ENCODE results near the gene NOTCH1. TPM values are rescaled to one million over a fixed set of nuclear protein-coding genes. Genes with fewer than 3 reads are reported as not detected.

The NOTCH1 gene
- polyA plus RNA-seq, 1 donor from 2014 or later, result 0.15 TPM

- no peak overlapping the region for H3K4me3 ChIP-seq (ENCODE audit: low read length)
- H3K79me2 ChIP-seq (replicated peaks; ENCODE audit: insufficient read depth, low read length), result no peaks in the 10 kb centered on the region
- no peak overlapping the region for H3K27ac ChIP-seq (ENCODE audit: low read length)
- H2AFZ ChIP-seq (ENCODE audit: low read depth, low read length), result no peak overlapping the region
- H3K4me2 ChIP-seq (ENCODE audit: low read length), result no peak overlapping the region
- H3F3A ChIP-seq (ENCODE audit: insufficient read depth, low read length, poor library complexity, severe bottlenecking), result no peaks in the 10 kb centered on the region
- TF ChIP-seq MXI1 (conservative IDR thresholded peaks at IDR 0.05; ENCODE audit: poor library complexity, severe bottlenecking) (no peak), EP300 (conservative IDR thresholded peaks at IDR 0.05; ENCODE audit: poor library complexity, severe bottlenecking) (no peak), SMC3 (conservative IDR thresholded peaks at IDR 0.05; ENCODE audit: poor library complexity) (no peak), TAF1 (IDR thresholded peaks at IDR 0.05; ENCODE audit: low read depth) (no peak), RAD21 (conservative IDR thresholded peaks at IDR 0.05) (no peak), POLR2AphosphoS5 (IDR thresholded peaks at IDR 0.05) (no peak), EZH2 (IDR thresholded peaks at IDR 0.05; ENCODE audit: borderline replicate concordance, insufficient read depth, low read length, poor library complexity, severe bottlenecking) (no peak), CTCF (IDR thresholded peaks at IDR 0.05; ENCODE audit: poor library complexity, severe bottlenecking) (no peak)
- H4K20me1 ChIP-seq (ENCODE audit: insufficient read depth), result no peaks in the 10 kb centered on the region
- peaks cover 11% of the 10 kb centered on the region for H3K27me3 ChIP-seq (ENCODE audit: insufficient read depth, low read depth, low read length)
- H3K9me2 ChIP-seq (ENCODE audit: insufficient read depth, low read length), result no peaks in the 10 kb centered on the region
- no peaks in the 10 kb centered on the region for H3K9me3 ChIP-seq (ENCODE audit: low read length)
- no peaks in the 10 kb centered on the region for H3K36me3 ChIP-seq (ENCODE audit: insufficient read depth, low read length)
- no peak overlapping the region for H3K9ac ChIP-seq (ENCODE audit: low read length)
These were observed 4.8 kb upstream of the NOTCH1 start for GRCh38 chr9:136550439-136551289.

- Histone ChIP-seq H3K4me3 (ENCODE audit: low read length) (no peak overlapping the region), H3K9me2 (ENCODE audit: insufficient read depth, low read length) (no peaks in the 10 kb centered on the region), H3K4me2 (ENCODE audit: low read length) (no peak overlapping the region), H3K27me3 (ENCODE audit: insufficient read depth, low read depth, low read length) (peaks cover 23% of the 10 kb centered on the region), H3K9me3 (ENCODE audit: low read length) (no peaks in the 10 kb centered on the region), H3K9ac (ENCODE audit: low read length) (no peak overlapping the region), H3K36me3 (ENCODE audit: insufficient read depth, low read length) (no peaks in the 10 kb centered on the region), H4K20me1 (ENCODE audit: insufficient read depth) (no peaks in the 10 kb centered on the region), H3K27ac (ENCODE audit: low read length) (no peak overlapping the region), H2AFZ (ENCODE audit: low read depth, low read length) (no peak overlapping the region), H3F3A (ENCODE audit: insufficient read depth, low read length, poor library complexity, severe bottlenecking) (no peaks in the 10 kb centered on the region), H3K79me2 (replicated peaks; ENCODE audit: insufficient read depth, low read length) (peaks cover 9% of the 10 kb centered on the region)
- TF ChIP-seq TAF1 (IDR thresholded peaks at IDR 0.05; ENCODE audit: low read depth), result no peak
These were observed 3.4 kb upstream of the NOTCH1 start for GRCh38 chr9:136549010-136549980.

DNA sequence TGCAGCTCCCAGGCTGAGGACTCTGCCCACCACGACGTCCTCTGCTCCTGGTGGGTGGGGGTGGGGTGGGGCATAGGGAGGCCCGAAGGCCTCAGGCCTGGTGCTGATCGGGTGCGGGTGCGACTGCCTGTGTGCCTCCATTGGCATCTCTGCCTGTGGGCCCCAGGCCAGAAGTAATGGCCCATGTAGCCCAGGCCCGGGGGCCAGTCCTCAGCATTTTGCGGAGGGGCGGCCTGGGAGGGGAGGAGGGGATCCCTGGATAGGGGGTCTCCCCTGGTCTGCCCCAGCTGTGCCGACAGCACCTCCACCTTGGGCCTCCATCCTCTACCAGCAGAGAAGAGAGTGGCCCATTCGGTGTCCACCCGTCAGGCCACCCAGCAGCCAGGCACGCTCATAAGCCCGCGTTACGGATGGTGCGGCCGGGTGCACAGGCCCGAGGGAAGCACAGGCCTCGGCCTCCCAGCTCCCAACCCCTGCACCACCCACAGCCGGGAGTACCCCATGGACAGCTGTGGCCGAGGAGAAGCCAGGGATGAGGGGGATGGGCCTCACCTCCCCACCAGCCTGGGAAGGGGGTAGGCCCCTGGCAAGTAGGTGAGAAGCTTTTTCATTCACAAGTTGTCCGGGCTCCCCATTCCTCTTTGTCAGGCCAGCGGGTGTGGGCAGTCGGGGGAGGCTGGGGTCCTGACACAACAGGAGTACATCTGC lies 1.8 kb upstream of the NOTCH1 start:
- no peaks in the 10 kb centered on the region for H4K20me1 ChIP-seq (ENCODE audit: insufficient read depth)
- no peak overlapping the region for H3K4me3 ChIP-seq (ENCODE audit: low read length)
- H3K27ac ChIP-seq (ENCODE audit: low read length), result no peak overlapping the region
- no peaks in the 10 kb centered on the region for H3K36me3 ChIP-seq (ENCODE audit: insufficient read depth, low read length)
- peaks cover 27% of the 10 kb centered on the region for H3K27me3 ChIP-seq (ENCODE audit: insufficient read depth, low read depth, low read length)
- H3K79me2 ChIP-seq (replicated peaks; ENCODE audit: insufficient read depth, low read length), result peaks cover 25% of the 10 kb centered on the region
- H2AFZ ChIP-seq (ENCODE audit: low read depth, low read length), result no peak overlapping the region
- H3K9ac ChIP-seq (ENCODE audit: low read length), result no peak overlapping the region
- no peaks in the 10 kb centered on the region for H3K9me2 ChIP-seq (ENCODE audit: insufficient read depth, low read length)
- H3F3A ChIP-seq (ENCODE audit: insufficient read depth, low read length, poor library complexity, severe bottlenecking), result no peaks in the 10 kb centered on the region
- TF ChIP-seq RAD21 (conservative IDR thresholded peaks at IDR 0.05), result no peak
- TF ChIP-seq EZH2 (IDR thresholded peaks at IDR 0.05; ENCODE audit: borderline replicate concordance, insufficient read depth, low read length, poor library complexity, severe bottlenecking), result no peak
- TF ChIP-seq CTCF (IDR thresholded peaks at IDR 0.05; ENCODE audit: poor library complexity, severe bottlenecking), result no peak
- no peak for TF ChIP-seq POLR2AphosphoS5 (IDR thresholded peaks at IDR 0.05)
- TF ChIP-seq TAF1 (IDR thresholded peaks at IDR 0.05; ENCODE audit: low read depth), result no peak
- TF ChIP-seq EP300 (conservative IDR thresholded peaks at IDR 0.05; ENCODE audit: poor library complexity, severe bottlenecking), result no peak
- TF ChIP-seq, protein P1, sequence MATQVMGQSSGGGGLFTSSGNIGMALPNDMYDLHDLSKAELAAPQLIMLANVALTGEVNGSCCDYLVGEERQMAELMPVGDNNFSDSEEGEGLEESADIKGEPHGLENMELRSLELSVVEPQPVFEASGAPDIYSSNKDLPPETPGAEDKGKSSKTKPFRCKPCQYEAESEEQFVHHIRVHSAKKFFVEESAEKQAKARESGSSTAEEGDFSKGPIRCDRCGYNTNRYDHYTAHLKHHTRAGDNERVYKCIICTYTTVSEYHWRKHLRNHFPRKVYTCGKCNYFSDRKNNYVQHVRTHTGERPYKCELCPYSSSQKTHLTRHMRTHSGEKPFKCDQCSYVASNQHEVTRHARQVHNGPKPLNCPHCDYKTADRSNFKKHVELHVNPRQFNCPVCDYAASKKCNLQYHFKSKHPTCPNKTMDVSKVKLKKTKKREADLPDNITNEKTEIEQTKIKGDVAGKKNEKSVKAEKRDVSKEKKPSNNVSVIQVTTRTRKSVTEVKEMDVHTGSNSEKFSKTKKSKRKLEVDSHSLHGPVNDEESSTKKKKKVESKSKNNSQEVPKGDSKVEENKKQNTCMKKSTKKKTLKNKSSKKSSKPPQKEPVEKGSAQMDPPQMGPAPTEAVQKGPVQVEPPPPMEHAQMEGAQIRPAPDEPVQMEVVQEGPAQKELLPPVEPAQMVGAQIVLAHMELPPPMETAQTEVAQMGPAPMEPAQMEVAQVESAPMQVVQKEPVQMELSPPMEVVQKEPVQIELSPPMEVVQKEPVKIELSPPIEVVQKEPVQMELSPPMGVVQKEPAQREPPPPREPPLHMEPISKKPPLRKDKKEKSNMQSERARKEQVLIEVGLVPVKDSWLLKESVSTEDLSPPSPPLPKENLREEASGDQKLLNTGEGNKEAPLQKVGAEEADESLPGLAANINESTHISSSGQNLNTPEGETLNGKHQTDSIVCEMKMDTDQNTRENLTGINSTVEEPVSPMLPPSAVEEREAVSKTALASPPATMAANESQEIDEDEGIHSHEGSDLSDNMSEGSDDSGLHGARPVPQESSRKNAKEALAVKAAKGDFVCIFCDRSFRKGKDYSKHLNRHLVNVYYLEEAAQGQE (IDR thresholded peaks at IDR 0.05; ENCODE audit: borderline replicate concordance), result no peak
- no peaks in the 10 kb centered on the region for H3K9me3 ChIP-seq (ENCODE audit: low read length)
- H3K4me2 ChIP-seq (ENCODE audit: low read length), result no peak overlapping the region
